Superior temporal gyrus (tissue), 1 donor: ENCODE measurements around the gene MPIG6B.

Source experiments
- DNase-seq: peaks from one replicate; pipeline ENCODE4 v3.0.0-alpha.2; 2016; ENCODE audit errors: extremely low spot score

MPIG6B gene

GRCh38 chr6:31723245-31723979, at the start of gene MPIG6B:
Gene MPIG6B, plus strand, starts transcription at chr6:31723373. Its CDS starts 11 bp downstream, at chr6:31723384.
- DNase-seq = no peak

DNA sequence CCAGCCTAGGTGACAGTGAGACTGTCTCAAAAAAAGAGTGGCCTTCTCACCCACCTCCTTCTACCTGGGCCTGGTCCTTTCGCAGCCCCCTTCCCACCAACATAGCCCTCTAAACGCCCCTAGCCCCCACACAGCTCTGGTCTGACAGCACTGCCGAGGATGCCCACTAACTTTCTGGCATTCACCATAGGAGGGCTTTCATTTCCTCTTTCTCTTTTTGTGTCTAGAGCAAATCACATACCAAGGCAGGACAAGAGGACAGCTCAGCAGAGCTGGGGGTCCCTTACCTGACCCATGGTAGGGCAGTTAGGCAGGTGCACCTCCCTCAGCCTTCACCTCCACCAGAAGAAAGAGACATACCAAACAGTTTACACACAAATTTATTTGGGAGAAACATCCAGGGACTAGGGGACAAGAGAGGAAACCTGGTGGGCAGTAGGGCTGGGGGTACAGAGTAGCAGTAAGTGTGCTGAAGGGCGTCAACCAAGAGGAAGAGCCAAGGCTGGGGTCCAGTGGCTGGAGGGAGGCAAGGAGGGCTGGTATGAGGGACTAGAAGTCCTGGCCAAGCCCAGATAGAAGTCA, 46.8 kb upstream of the MPIG6B start:
- DNase-seq = no peak

DNA sequence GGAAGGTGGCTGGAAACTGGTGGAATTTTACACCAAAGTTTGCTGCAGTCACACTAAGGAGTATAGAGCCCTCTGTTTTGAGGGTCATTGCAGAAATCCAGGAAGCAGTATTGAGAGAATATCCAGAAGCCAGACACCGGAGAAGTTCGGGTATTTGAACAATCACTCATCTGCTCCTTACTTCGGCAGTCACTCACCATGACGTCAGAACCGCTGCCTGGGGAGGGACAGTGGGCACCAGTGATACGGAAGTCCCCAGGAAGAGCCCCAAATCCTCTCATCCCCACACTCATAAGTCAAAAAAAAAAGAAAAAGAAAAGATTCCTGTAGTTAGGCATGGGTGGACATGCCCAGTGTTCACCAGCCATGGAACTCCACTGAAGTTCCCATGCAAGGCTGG, 46.3 kb upstream of the MPIG6B start:
- DNase-seq = no peak

DNA sequence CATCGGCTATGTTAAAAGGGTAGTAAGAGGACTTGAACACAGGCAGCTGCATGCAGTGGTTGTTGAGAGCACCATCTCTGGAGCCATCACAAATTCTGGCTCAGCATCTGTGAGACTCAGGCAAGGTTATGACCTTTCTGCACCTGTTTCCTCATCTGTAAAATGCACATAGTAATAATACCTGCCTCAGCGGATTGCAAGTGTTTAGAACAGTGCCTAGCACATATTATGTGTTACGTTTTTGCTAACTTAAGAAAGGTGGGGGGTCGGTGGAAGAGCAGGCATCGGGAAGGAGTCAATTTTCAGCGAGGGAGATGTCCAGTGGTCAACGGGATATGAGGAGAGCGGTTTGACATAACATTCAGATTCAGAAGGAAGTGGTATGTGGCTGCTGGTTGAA, 45.2 kb upstream of the MPIG6B start:
- DNase-seq = no peak

- DNase-seq = peak; percentile 83
Measured at GRCh38 chr6:31680226-31681134, 42.7 kb upstream of the MPIG6B start, which contains the start of gene LY6G5C. Gene LY6G5C, minus strand, starts transcription at chr6:31681067. Its CDS starts 694 bp downstream, at chr6:31680373.

DNA sequence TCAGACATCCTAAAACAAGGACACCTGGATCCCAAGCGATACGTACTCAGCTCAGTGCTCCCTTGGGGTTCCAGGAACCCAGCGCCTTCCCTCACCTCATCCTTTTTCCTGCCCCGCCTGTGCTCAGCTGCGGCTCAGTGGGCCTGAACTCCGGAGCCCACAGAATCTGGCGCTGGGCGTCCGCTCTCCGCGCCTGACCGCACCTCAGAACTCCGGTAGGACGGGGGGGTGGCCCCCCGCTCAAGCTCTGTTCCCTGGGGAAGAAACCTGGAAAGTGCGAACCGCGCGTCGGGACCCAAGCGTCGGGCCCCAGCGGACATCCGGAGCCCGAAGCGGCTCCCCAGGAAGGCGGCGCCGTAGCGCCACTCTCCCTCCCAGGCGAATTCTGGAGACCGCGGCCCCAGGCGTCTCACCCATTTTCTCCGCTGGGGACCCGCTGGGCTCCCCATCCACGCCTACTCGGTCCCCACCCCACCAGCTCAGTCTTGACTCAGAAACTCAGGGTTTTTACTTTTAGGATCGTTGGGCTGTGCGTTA, 42.0 kb upstream of the MPIG6B start:
- DNase-seq = peak; percentile 48

DNA sequence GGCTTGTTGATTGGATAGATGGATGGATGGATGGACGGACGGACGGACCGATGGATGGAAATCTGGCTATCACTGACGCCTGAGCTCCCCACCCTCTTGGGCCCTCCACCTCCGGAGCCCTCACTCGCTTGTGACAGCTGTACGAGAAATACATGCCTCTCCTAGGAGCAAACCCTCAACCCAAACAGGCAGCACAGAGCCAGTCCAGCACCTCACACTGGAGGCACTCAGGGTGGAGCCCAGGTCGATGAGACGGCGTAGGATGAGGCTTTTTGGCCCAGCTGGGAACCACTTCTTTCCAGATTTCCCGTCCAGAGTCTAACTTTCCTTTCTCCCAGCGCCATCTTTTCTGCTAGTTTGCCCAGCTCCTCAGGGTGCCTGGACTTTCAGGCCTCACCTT, 39.6 kb upstream of the MPIG6B start:
- DNase-seq = no peak

GRCh38 chr6:31686483-31686882, 36.7 kb upstream of the MPIG6B start:
- no peak for DNase-seq

GRCh38 chr6:31687321-31687720, 35.9 kb upstream of the MPIG6B start:
- DNase-seq = no peak

DNA sequence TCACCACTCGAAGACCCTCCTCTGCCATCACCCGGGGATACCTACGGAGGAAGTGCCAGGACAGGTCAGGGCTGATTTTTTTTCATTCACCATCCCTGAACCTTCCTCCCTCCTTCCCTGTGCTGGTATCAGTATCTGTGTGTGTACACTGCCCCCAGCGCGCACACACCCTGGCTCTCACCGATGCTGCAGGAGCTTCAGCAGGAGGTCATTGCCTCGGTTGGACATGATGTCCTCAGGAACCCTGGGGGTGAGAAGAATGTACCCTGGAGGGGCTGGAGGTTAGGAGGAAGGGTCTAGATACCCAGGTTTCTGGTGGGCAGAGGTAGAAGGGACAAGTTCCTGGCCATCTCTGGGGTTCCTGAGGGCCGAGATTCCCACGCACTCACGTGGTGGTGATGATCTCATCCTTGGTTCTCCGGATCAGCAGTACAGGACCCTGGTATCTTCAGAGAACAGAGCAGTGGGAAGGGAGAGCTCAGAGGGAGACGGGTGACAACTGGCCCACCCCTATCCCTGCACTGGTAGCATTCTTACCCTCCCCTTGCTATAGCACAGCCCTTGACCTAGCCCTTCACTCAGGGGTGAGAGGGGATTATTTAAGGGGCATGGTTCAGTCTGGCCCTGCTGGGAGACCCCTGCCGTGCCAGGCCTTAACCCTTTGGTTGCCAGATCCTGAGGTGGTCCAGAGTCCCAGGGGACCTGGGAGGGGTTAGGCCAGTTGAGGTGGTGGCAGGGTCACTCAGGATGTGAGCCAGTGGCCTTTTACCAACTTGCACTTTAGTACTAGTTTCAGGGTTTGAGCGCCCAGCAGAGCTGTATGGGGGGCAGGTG, 35.1 kb upstream of the MPIG6B start:
- no peak for DNase-seq

GRCh38 chr6:31689249-31690110, 33.7 kb upstream of the MPIG6B start:
- DNase-seq = no peak

DNA sequence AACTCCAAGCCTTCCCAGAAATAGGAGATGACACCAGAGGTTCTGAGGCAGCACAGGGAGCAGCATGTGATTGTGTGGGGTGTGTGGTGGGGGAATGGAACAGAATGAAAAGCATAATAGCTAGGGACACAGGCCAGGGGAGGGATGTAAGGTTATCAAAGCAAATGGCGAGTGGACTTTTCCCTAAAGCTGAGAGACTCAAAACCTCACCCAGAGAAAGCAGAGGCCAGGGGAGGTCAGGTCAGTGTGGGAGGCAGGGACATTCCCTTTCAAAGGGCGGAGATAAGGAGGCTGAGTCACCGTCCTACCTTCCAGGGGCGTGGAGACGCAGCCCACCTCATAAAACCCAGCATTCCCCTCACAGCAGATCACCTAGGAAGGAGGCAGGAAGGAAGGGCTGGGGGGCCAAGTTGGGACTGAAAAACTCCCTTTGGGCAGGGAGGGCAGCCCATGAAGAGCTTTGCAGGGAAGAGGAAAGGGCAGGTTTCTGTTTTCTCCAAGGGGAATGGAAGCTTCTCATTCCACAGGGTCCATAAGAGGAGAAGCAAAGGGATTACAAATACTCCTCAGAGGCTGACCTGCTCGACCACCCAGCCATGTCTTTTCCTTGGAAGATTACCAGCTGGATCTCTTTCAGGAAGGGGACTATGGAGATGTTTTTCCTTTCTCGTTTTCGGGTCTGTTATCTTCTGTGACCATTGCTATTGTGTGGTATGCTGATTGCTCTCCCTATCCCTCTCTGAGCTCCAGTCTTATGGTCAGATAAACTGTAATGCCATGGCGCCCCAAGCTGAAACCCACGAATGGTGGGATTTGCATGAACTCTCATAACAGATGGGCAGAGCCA, 32.7 kb upstream of the MPIG6B start:
- DNase-seq = no peak

- DNase-seq = no peak
Measured at GRCh38 chr6:31691078-31691463, 32.1 kb upstream of the MPIG6B start.

- DNase-seq = no peak
Measured at GRCh38 chr6:31691564-31692108, 31.5 kb upstream of the MPIG6B start.

GRCh38 chr6:31692353-31692752, 30.8 kb upstream of the MPIG6B start:
- no peak for DNase-seq

GRCh38 chr6:31692886-31693285, 30.3 kb upstream of the MPIG6B start:
- no peak for DNase-seq

DNA sequence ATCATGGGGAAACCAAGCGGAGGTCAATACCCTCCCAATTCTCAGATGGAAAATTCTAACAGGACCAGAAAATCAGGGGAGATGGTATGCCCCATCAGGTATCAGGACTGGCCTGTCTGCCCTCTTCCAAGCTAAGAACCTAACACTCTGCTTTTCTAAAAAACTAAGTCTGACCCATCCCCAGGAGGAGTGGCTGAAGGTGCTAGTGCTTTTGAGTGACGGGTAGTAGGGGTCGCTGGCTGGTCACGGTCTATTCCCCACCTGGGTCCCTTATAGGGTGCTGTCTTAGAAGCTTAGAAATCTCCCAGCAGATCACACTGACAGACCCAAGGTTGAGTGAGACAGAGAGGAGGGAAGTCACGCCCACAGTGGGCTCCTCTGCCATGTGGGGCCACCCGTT, 29.6 kb upstream of the MPIG6B start:
- no peak for DNase-seq

DNA sequence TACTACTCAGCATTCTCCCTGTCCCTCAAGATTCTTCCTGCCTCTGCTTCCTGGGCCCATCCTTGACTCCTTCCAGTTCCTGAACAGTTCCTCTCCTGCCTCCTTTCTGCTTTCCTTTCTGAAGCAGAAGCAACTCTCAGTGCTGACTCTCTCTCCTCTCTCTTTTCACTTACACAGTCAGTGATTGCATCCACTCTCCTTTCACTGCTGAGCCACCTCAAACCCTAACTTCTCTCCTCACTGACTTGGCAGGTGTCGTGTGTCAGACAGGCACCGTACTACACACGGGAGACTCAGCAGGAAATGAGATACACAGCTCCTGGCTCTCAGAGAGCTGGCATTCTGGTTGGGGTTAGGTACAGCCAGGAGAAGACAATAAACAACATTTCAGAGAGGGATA, 25.6 kb upstream of the MPIG6B start:
- DNase-seq = no peak

- no peak for DNase-seq
Measured at GRCh38 chr6:31700740-31701401, 22.3 kb upstream of the MPIG6B start.
